Epithelial cell of esophagus (primary cell): ENCODE data around the gene ZDHHC24.

Experiments
- DNase-seq: peaks from one replicate; pipeline ENCODE4 v3.0.0; 2010; ENCODE audit warnings: low read depth
- H3K4me3 ChIP-seq: 2 replicates; pipeline ENCODE4 v1.5.1; 2011; ENCODE audit warnings: mild to moderate bottlenecking, low read length, control low read depth
- TF ChIP-seq, protein P1 (sequence below): IDR thresholded peaks from 2 replicates; pipeline ENCODE4 v1.5.1; 2011; ENCODE audit warnings: low read depth, mild to moderate bottlenecking, low read length, control low read depth, inconsistent platforms; ENCODE audit not compliant: insufficient read depth; ENCODE audit errors: missing control alignments

ZDHHC24 gene

DNA sequence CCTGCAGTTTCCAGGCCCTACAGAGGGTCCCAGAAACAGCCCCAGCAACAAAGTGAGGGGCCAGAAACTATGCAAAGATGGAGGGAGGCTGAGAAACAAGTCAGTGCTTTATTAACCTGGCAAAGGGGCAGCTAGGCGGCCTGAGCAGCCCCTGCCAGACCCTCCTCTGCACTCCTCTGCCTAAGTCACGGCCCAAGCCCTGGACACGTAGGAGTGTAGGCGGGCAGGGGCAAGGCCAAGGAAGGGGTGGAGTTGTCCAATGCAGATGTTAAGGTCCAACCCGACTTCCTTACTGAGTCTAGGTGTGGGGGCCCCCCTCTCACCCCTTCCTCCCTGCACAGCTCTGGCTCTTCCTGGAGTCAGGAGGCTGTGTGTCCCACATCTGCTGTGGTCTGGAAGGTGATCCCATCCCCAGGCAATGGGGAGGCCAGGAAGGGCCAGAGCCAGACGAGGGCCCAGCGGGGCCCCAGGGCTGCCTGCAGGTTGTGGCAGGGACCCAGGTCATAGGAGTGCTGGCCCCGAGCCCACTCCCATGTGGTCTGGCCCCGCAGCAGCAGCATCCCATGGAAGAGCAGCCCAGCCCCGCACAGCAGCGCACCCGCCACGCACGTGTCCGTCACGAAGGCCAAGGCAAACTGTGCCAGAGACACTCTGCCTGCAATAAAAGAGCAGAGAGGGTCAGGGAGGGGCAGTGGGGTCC lies 6.5 kb downstream of the ZDHHC24 start:
- TF ChIP-seq, protein P1, sequence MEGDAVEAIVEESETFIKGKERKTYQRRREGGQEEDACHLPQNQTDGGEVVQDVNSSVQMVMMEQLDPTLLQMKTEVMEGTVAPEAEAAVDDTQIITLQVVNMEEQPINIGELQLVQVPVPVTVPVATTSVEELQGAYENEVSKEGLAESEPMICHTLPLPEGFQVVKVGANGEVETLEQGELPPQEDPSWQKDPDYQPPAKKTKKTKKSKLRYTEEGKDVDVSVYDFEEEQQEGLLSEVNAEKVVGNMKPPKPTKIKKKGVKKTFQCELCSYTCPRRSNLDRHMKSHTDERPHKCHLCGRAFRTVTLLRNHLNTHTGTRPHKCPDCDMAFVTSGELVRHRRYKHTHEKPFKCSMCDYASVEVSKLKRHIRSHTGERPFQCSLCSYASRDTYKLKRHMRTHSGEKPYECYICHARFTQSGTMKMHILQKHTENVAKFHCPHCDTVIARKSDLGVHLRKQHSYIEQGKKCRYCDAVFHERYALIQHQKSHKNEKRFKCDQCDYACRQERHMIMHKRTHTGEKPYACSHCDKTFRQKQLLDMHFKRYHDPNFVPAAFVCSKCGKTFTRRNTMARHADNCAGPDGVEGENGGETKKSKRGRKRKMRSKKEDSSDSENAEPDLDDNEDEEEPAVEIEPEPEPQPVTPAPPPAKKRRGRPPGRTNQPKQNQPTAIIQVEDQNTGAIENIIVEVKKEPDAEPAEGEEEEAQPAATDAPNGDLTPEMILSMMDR = no peak
- H3K4me3 ChIP-seq = no peak overlapping the region
- DNase-seq = no peak

DNA sequence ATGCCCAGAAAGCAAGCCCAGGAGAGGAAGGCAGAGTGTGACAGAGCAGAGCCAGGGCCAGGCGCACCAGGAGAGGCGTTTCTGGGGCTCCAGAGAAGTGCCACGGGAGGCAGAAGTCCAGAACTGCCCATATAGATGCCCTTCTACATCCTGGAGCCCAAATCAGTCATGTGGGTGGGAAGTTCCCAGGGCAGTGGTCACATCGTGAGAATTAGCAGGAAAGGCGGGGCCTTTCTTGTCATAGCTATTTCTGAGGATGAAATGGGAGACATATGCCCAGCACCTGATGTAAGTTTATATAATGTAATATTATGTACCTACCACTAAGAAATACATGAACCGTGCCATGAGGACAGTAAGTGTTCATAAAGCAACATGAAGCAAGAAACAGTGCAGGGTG lies 13.1 kb downstream of the ZDHHC24 start:
- DNase-seq = no peak
- TF ChIP-seq, protein P1 = no peak
- H3K4me3 ChIP-seq = no peak overlapping the region

DNA sequence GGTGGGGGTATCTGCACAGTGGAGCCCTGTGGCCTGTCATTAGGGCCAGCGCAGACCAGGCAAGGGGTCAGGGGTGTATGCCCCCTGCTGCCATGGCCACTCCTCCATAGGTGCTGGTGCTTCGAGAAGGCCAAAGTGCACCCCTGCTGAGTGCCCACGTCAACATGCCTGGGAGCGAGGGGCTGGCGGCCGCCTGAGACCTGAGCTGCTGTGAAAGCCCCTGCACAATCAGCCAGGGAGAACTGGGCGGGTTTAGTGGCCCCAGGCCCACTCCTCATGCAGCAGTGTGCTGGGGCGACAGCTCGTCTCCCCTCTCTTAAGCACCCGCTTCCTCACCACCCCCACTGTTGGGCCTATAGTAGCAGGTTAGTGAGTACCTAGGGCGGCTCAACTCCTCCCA lies 14.0 kb downstream of the ZDHHC24 start:
- H3K4me3 ChIP-seq = no peak overlapping the region
- TF ChIP-seq, protein P1 = no peak
- DNase-seq = no peak

DNA sequence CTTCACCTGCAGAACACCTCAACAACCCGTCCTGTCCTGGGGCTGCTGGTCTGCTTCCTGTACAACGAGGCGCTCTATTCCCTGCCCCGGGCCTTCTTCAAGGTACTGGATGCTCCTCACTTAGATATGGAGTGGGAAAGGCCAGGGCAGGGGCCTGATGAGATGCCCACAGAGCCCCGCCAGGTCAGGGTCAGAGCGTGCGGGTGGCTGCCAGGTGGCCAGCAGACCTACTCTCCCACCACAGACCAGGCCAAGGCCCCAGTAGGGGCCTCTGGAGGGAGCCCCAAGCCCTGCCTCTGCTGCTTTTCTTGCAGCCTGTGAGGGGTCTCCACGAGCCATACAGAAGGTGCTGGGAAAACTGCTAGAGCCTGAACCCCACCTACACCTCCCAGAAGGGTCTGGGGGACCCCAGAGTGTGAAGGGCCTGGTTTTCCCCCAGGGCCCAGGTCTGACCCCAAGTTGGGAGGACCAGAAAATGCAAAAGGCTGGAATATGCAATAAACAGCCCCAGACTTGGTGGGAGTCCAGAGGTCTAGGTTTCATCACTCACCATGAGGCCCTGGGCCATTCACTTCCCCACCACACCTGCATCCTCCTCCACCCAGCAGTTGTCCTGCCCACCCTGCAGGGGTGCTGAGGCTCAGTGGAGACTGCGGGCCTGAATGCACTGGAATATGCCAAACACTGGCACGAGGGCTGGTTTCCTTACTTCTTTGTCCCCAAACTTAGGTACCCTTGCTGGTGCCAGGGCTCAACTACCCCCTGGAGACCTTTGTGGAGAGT lies 14.7 kb downstream of the ZDHHC24 start:
- no peak for DNase-seq
- H3K4me3 ChIP-seq = no peak overlapping the region
- TF ChIP-seq, protein P1 = no peak

DNA sequence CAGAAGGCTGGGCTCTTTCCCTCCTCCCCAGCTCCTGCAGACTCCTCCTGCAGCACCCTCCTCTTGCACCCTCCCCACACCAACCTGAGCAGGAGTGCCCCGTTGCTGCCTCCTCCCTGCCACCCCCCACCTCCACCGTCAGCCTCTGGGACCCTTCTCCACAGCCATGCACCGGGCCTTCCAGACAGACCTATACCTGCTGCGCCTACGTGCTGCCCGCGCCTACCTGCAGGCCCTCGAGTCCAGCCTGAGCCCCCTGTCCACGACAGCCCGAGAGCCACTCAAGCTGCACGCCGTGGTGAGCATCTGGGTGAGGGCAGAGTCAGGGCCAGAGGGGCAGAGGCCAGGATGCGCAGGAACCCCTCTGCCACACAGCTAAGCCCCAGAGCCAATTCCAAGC lies 16.2 kb downstream of the ZDHHC24 start:
- TF ChIP-seq, protein P1 = no peak
- DNase-seq = no peak
- H3K4me3 ChIP-seq = no peak overlapping the region

DNA sequence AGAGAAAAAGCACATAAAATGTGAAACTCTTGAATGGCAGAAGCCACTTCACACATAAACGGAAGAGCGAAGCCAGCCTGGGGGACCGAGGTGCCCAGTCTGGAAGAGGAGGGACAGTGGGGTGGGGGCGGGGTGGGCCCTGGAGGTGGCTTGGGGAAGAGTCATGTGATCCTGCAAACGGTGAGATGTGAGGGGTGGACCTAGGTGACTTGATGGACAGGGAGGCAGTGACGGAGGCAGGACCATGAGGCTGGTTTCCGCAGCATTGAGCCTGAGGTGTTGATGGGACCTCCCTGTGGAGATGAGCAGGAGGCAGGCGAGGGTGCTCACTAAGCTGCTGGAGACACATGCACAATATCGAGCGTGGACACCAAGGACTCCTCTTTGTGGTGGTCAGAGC lies 16.8 kb downstream of the ZDHHC24 start:
- no peak overlapping the region for H3K4me3 ChIP-seq
- TF ChIP-seq, protein P1 = no peak
- DNase-seq = no peak
